Measurements from ENCODE around the gene ZBTB12.

- TF ChIP-seq CTCF (IDR thresholded peaks at IDR 0.05; ENCODE audit: low read depth, low read length) (no peak), EZH2phosphoT487 (IDR thresholded peaks at IDR 0.05; ENCODE audit: low read depth) (no peak)
Observed at GRCh38 chr6:31920811-31921210, 18.9 kb upstream of the ZBTB12 start.

All from OCI-LY3 (cell line).